Activated naive CD4-positive, alpha-beta T cell treated with anti-CD3 and anti-CD28 coated beads, Interleukin-2, amount 50 U/mL, for 24 hours (primary cell): ENCODE data around the gene ACAP2.
"Not testable (repeated sequence)": the region's sequence is repeated elsewhere in the genome, so short reads cannot be mapped to it uniquely, and the experiment has no call there.

Experiments used
- H3K27ac Mint-ChIP-seq: one replicate; pipeline ENCODE4 v1.8.0; 2021; ENCODE audit warnings: mild to moderate bottlenecking, mixed read lengths
- H3K27me3 Mint-ChIP-seq: one replicate; pipeline ENCODE4 v1.8.0; 2021; ENCODE audit warnings: mixed read lengths
- H3K36me3 Mint-ChIP-seq: one replicate; pipeline ENCODE4 v1.8.0; 2021; ENCODE audit warnings: mixed read lengths
- H3K4me1 Mint-ChIP-seq: one replicate; pipeline ENCODE4 v1.8.0; 2021; ENCODE audit warnings: mixed read lengths
- H3K4me3 Mint-ChIP-seq: one replicate; pipeline ENCODE4 v1.8.0; 2021; ENCODE audit warnings: mild to moderate bottlenecking, mixed read lengths
- H3K9me3 Mint-ChIP-seq: one replicate; pipeline ENCODE4 v1.8.0; 2021; ENCODE audit warnings: mixed read lengths

Gene ACAP2

GRCh38 chr3:195410546-195410945, 32.3 kb downstream of the ACAP2 start:
- Mint-ChIP-seq H3K4me3 (peak overlapping the region; percentile 2), H3K4me1 (peaks cover 82% of the 10 kb centered on the region), H3K36me3 (peaks cover 31% of the 10 kb centered on the region), H3K9me3 (no peaks in the 10 kb centered on the region), H3K27me3 (no peaks in the 10 kb centered on the region), H3K27ac (no peak overlapping the region)

- H3K27ac Mint-ChIP-seq, result peak overlapping the region; percentile 88
- H3K9me3 Mint-ChIP-seq, result no peaks in the 10 kb centered on the region
- H3K27me3 Mint-ChIP-seq, result no peaks in the 10 kb centered on the region
- peak overlapping the region; percentile 8 for H3K4me3 Mint-ChIP-seq
- peaks cover 26% of the 10 kb centered on the region for H3K36me3 Mint-ChIP-seq
- peaks cover 64% of the 10 kb centered on the region for H3K4me1 Mint-ChIP-seq
Observed at GRCh38 chr3:195407531-195408409, 35.0 kb downstream of the ACAP2 start.

- Mint-ChIP-seq H3K4me1 (peaks cover 53% of the 10 kb centered on the region), H3K36me3 (peaks cover 25% of the 10 kb centered on the region), H3K9me3 (no peaks in the 10 kb centered on the region), H3K27ac (peak overlapping the region; percentile 10), H3K4me3 (no peak overlapping the region), H3K27me3 (no peaks in the 10 kb centered on the region)
Observed at GRCh38 chr3:195405651-195406050, 37.2 kb downstream of the ACAP2 start.

- Mint-ChIP-seq H3K27ac (no peak overlapping the region), H3K4me3 (no peak overlapping the region), H3K4me1 (peaks cover 46% of the 10 kb centered on the region), H3K9me3 (no peaks in the 10 kb centered on the region), H3K27me3 (no peaks in the 10 kb centered on the region), H3K36me3 (peaks cover 18% of the 10 kb centered on the region)
Observed at GRCh38 chr3:195403841-195404408, 38.9 kb downstream of the ACAP2 start.

DNA sequence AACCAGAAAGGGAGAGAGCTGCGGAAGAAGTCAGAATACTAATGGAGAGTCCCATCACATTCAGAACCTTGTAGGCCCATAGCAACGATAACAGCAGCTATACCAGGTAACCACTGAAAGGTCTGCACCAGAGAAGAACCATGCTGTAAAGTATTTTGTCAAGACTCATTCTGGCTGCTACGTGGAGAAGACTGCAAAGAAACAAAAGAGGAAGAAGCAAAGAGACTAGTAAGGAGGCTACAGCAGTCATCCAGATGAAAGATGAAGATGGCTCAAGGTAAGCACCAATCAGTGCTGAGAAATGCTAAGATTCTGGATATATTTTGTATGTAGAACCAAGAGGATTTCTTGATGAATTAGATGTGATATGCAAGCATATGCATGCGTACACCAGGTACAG, 39.6 kb downstream of the ACAP2 start:
- H3K27me3 Mint-ChIP-seq, result no peaks in the 10 kb centered on the region
- peaks cover 12% of the 10 kb centered on the region for H3K36me3 Mint-ChIP-seq
- H3K4me3 Mint-ChIP-seq, result no peak overlapping the region
- peaks cover 45% of the 10 kb centered on the region for H3K4me1 Mint-ChIP-seq
- H3K9me3 Mint-ChIP-seq, result no peaks in the 10 kb centered on the region
- no peak overlapping the region for H3K27ac Mint-ChIP-seq

DNA sequence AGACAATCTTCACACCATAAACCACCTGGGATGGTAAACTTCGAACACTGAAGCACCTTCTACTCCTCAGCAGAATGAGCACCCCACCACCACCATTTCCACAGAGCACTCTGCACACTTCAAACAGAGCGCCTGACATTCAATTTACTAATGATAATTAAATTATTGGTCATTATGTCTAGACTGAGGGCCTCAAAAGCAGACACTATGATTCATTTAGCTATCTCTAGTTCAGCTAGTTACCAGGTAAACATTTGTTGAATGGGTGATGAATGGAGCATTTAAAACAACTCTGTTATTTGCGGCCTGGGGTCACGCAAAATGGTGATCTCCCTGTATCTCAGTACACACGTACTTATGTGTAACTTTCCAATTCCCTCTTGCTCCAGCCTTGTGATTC, 40.9 kb downstream of the ACAP2 start:
- Mint-ChIP-seq H3K27me3 (no peaks in the 10 kb centered on the region), H3K36me3 (peaks cover 7% of the 10 kb centered on the region), H3K4me1 (peaks cover 47% of the 10 kb centered on the region), H3K27ac (no peak overlapping the region), H3K4me3 (no peak overlapping the region), H3K9me3 (no peaks in the 10 kb centered on the region)

DNA sequence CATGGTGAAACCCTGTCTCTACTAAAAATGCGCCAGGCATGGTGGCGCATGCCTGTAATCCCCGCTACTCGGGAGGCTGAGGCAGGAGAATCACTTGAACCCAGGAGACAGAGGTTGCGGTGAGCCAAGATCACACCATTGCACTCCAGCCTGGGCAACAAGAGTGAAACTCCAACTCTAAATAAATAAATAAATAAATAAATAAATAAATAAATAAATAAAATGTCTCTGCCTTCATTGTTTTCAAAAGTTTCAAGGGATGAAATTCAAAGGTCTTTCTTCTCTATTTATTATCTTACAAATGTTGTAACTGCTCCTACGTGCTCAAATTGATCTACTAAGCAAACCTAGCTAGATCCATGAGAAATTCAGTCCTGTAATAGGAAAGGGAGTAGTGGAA, 44.4 kb downstream of the ACAP2 start:
- H3K27me3 Mint-ChIP-seq, H3K27ac Mint-ChIP-seq, H3K9me3 Mint-ChIP-seq, H3K4me3 Mint-ChIP-seq, H3K36me3 Mint-ChIP-seq: not testable (repeated sequence)
- H3K4me1 Mint-ChIP-seq, result peaks cover 46% of the 10 kb centered on the region

- Mint-ChIP-seq H3K4me3 (no peak overlapping the region), H3K4me1 (peaks cover 53% of the 10 kb centered on the region), H3K36me3 (peaks cover 2% of the 10 kb centered on the region), H3K27me3 (no peaks in the 10 kb centered on the region), H3K27ac (peak overlapping the region; percentile 20), H3K9me3 (no peaks in the 10 kb centered on the region)
Observed at GRCh38 chr3:195397524-195397923, 45.3 kb downstream of the ACAP2 start.

DNA sequence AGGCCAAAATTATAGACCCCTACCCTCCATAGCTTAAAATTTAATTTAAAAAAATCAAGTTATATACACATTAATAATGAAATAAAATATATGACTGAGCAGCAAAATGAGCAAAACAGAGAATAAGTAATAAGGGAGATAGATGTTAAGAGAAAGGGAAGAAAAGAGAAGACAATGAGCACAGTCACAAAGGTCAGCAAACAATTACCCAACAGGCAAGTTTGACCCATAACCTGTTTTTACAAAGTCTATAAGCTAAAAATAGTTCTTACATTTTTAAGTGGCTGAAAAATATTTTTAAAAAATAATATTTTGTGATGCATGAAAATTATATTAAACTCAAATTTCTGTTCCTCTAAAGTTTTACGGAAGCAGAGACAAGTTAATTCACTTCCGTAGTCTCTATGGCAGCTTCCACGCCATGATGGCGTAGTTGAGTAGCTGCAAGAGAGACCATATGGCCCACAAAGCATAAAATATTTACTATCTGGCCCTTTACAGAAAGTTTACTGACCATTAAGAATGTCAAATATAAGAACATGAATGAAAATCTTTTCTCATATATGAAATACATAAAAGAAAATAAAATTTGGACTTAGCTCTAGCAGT, 47.5 kb downstream of the ACAP2 start:
- Mint-ChIP-seq H3K9me3 (no peaks in the 10 kb centered on the region), H3K4me3 (no peak overlapping the region), H3K4me1 (peaks cover 55% of the 10 kb centered on the region), H3K36me3 (no peaks in the 10 kb centered on the region), H3K27ac (no peak overlapping the region), H3K27me3 (no peaks in the 10 kb centered on the region)

GRCh38 chr3:195394700-195395099, 48.1 kb downstream of the ACAP2 start:
- no peaks in the 10 kb centered on the region for H3K9me3 Mint-ChIP-seq
- no peaks in the 10 kb centered on the region for H3K27me3 Mint-ChIP-seq
- peaks cover 55% of the 10 kb centered on the region for H3K4me1 Mint-ChIP-seq
- no peak overlapping the region for H3K4me3 Mint-ChIP-seq
- H3K36me3 Mint-ChIP-seq, result no peaks in the 10 kb centered on the region
- no peak overlapping the region for H3K27ac Mint-ChIP-seq

DNA sequence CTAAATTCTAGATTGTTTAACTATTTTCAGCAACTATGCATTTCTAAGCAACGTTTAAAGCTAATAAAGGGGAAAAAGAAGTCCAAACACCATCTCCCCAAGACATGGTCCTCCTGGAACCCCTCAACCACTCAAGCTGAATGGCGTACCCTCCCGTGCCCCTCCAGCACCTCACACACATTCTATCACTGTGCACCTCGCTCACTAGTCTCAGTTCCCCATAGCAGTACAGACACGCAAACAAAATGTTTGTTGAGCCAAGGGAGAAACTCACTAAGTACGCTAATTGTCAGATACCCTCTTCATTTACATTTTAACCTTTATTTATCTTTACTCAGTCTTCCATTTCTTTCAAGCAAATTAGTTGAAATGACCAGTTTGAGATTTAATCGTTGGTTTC, 48.8 kb downstream of the ACAP2 start:
- no peaks in the 10 kb centered on the region for H3K9me3 Mint-ChIP-seq
- no peak overlapping the region for H3K27ac Mint-ChIP-seq
- H3K36me3 Mint-ChIP-seq, result no peaks in the 10 kb centered on the region
- H3K27me3 Mint-ChIP-seq, result no peaks in the 10 kb centered on the region
- peaks cover 49% of the 10 kb centered on the region for H3K4me1 Mint-ChIP-seq
- no peak overlapping the region for H3K4me3 Mint-ChIP-seq

GRCh38 chr3:195388380-195388779, 54.4 kb downstream of the ACAP2 start:
- Mint-ChIP-seq H3K9me3 (no peaks in the 10 kb centered on the region), H3K4me3 (no peak overlapping the region), H3K27me3 (no peaks in the 10 kb centered on the region), H3K36me3 (peaks cover 2% of the 10 kb centered on the region), H3K27ac (no peak overlapping the region), H3K4me1 (peaks cover 45% of the 10 kb centered on the region)

DNA sequence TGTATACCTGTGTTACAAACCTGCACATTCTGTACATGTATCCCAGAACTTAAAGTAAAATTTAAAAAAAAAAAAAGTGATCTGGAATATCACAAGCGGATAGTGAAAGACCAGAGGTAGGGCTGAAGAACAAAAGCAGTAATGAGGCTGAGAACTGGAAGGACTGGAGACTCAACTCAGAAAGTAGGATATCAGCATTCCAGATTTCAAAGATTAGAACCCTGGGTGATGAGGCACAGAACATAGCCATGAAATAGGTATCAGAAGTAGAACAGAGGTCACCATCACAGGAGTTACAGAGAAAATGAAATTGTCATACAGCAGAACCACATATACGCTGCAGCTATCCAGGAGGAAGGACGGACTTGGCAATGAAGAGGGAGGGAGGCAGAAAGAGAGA, 56.1 kb downstream of the ACAP2 start:
- Mint-ChIP-seq H3K4me1 (peaks cover 50% of the 10 kb centered on the region), H3K4me3 (no peak overlapping the region), H3K36me3 (peaks cover 7% of the 10 kb centered on the region), H3K9me3 (no peaks in the 10 kb centered on the region), H3K27me3 (no peaks in the 10 kb centered on the region), H3K27ac (no peak overlapping the region)

GRCh38 chr3:195385526-195385925, 57.3 kb downstream of the ACAP2 start:
- no peak overlapping the region for H3K4me3 Mint-ChIP-seq
- H3K4me1 Mint-ChIP-seq, result peaks cover 53% of the 10 kb centered on the region
- peaks cover 10% of the 10 kb centered on the region for H3K36me3 Mint-ChIP-seq
- H3K9me3 Mint-ChIP-seq, result no peaks in the 10 kb centered on the region
- H3K27ac Mint-ChIP-seq, result no peak overlapping the region
- H3K27me3 Mint-ChIP-seq, result no peaks in the 10 kb centered on the region

DNA sequence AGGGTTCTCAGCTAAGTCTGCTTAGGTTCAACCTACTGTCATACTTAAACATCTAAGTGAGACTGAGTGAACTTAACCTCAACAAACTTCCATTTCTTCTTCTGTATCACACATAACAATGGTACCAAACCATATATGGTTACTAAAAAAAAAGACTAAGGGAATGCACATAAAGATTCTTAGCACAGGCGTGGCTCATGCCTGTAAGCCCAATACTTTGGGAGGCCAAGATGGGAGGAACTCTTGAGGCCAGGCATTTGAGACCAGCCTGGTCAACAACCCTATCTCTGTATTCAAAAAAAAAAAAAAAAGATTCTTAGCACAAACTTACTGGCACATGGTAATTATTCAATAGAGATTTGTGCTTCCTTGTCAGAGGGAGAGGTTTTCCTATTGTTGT, 57.9 kb downstream of the ACAP2 start:
- Mint-ChIP-seq H3K4me1 (peaks cover 53% of the 10 kb centered on the region), H3K4me3 (no peak overlapping the region), H3K27ac (no peak overlapping the region), H3K27me3 (no peaks in the 10 kb centered on the region), H3K36me3 (peaks cover 10% of the 10 kb centered on the region), H3K9me3 (no peaks in the 10 kb centered on the region)

- no peaks in the 10 kb centered on the region for H3K27me3 Mint-ChIP-seq
- H3K4me1 Mint-ChIP-seq, result peaks cover 5% of the 10 kb centered on the region
- H3K36me3 Mint-ChIP-seq, result peaks cover 21% of the 10 kb centered on the region
- no peak overlapping the region for H3K4me3 Mint-ChIP-seq
- no peak overlapping the region for H3K27ac Mint-ChIP-seq
- H3K9me3 Mint-ChIP-seq, result no peaks in the 10 kb centered on the region
Observed at GRCh38 chr3:195372220-195372619, 70.6 kb downstream of the ACAP2 start.
